H9 (cell line): ENCODE results near the gene LETM1. TPM values are rescaled to one million over a fixed set of nuclear protein-coding genes. Genes with fewer than 3 reads are reported as not detected.

Experiments
- DNase-seq: peaks from one replicate; pipeline ENCODE4 v3.0.0-alpha.2; 2017
- H2AFZ ChIP-seq: one replicate; pipeline ENCODE4 v1.6.1; 2013; ENCODE audit warnings: mild to moderate bottlenecking, low read length, control low read depth, moderate library complexity
- H2AK5ac ChIP-seq: 2 replicates; pipeline ENCODE4 v1.6.1; 2013; ENCODE audit warnings: low read length, control low read depth, mixed read lengths; ENCODE audit not compliant: insufficient read length
- H2BK120ac ChIP-seq: one replicate; pipeline ENCODE4 v1.6.1; 2013; ENCODE audit warnings: low read depth, mild to moderate bottlenecking, low read length, control low read depth, inconsistent platforms; ENCODE audit not compliant: poor library complexity, severe bottlenecking
- H2BK12ac ChIP-seq: 2 replicates; pipeline ENCODE4 v1.6.1; 2013; ENCODE audit warnings: low read length, control low read depth, mixed read lengths, low read depth; ENCODE audit not compliant: insufficient read length
- H2BK15ac ChIP-seq: 2 replicates; pipeline ENCODE4 v1.6.1; 2013; ENCODE audit warnings: low read depth, low read length, control low read depth
- H2BK20ac ChIP-seq: one replicate; pipeline ENCODE4 v1.6.1; 2013; ENCODE audit warnings: low read depth, mild to moderate bottlenecking, low read length, control low read depth, inconsistent platforms; ENCODE audit not compliant: poor library complexity, severe bottlenecking
- H2BK5ac ChIP-seq: 2 replicates; pipeline ENCODE4 v1.6.1; 2013; ENCODE audit warnings: low read length, control low read depth, mixed read lengths; ENCODE audit not compliant: insufficient read length
- H3K14ac ChIP-seq: 2 replicates; pipeline ENCODE4 v1.6.1; 2013; ENCODE audit warnings: low read length, control low read depth; ENCODE audit not compliant: insufficient read depth
- H3K18ac ChIP-seq: 2 replicates; pipeline ENCODE4 v1.6.1; 2013; ENCODE audit warnings: low read depth, mild to moderate bottlenecking, mixed read lengths, low read length, control low read depth; ENCODE audit not compliant: insufficient read length
- H3K23ac ChIP-seq: 2 replicates; pipeline ENCODE4 v1.6.1; 2013; ENCODE audit warnings: low read length, control low read depth, mixed read lengths, low read depth; ENCODE audit not compliant: insufficient read length
- H3K23me2 ChIP-seq: 2 replicates; pipeline ENCODE4 v1.6.1; 2013; ENCODE audit warnings: low read depth, mild to moderate bottlenecking, mixed read lengths, low read length, control low read depth; ENCODE audit not compliant: insufficient read length, poor library complexity, severe bottlenecking
- H3K27ac ChIP-seq: 2 replicates; pipeline ENCODE4 v1.5.1; 2013; ENCODE audit warnings: low read length, control low read depth, mixed read lengths, low read depth; ENCODE audit not compliant: insufficient read length
- H3K27me3 ChIP-seq: 2 replicates; pipeline ENCODE4 v1.6.1; 2013; ENCODE audit warnings: low read length, control low read depth, inconsistent platforms; ENCODE audit not compliant: insufficient read depth
- H3K4ac ChIP-seq: 2 replicates; pipeline ENCODE4 v1.6.1; 2013; ENCODE audit warnings: low read depth, mild to moderate bottlenecking, control low read depth, inconsistent platforms, low read length, moderate library complexity
- H3K4me1 ChIP-seq: 2 replicates; pipeline ENCODE4 v1.6.1; 2013; ENCODE audit warnings: low read length, control low read depth, inconsistent platforms; ENCODE audit not compliant: insufficient read depth
- H3K4me2 ChIP-seq: 2 replicates; pipeline ENCODE4 v1.6.1; 2013; ENCODE audit warnings: low read length, control low read depth, mixed read lengths; ENCODE audit not compliant: insufficient read length, insufficient read depth
- H3K56ac ChIP-seq: 2 replicates; pipeline ENCODE4 v1.6.1; 2013; ENCODE audit warnings: low read depth, mild to moderate bottlenecking, mixed read lengths, low read length, control low read depth; ENCODE audit not compliant: insufficient read length
- H3K79me1 ChIP-seq: 2 replicates; pipeline ENCODE4 v1.6.1; 2013; ENCODE audit warnings: low read depth, mild to moderate bottlenecking, moderate library complexity, low read length, control low read depth, inconsistent platforms; ENCODE audit not compliant: insufficient read depth, poor library complexity, severe bottlenecking
- H3K79me2 ChIP-seq: 2 replicates; pipeline ENCODE4 v1.6.1; 2013; ENCODE audit warnings: low read length, control low read depth, inconsistent platforms; ENCODE audit not compliant: insufficient read depth
- H3K9ac ChIP-seq: 2 replicates; pipeline ENCODE4 v1.6.1; 2013; ENCODE audit warnings: low read length, control low read depth, mixed read lengths; ENCODE audit not compliant: insufficient read length; ENCODE audit errors: extremely low read depth
- H3K9me3 ChIP-seq: one replicate; pipeline ENCODE4 v1.6.1; 2013; ENCODE audit warnings: low read depth, low read length, inconsistent platforms; ENCODE audit not compliant: control insufficient read depth
- H3T11ph ChIP-seq: one replicate; pipeline ENCODE4 v1.6.1; 2013; ENCODE audit warnings: mild to moderate bottlenecking, low read length, control low read depth, inconsistent platforms
- H4K20me1 ChIP-seq: one replicate; pipeline ENCODE4 v1.6.1; 2013; ENCODE audit not compliant: control insufficient read depth, insufficient read length, insufficient read depth
- H4K5ac ChIP-seq: 2 replicates; pipeline ENCODE4 v1.6.1; 2013; ENCODE audit warnings: low read depth, mild to moderate bottlenecking, mixed read lengths, low read length, control low read depth; ENCODE audit not compliant: insufficient read length
- H4K8ac ChIP-seq: replicated peaks from 2 replicates; pipeline ENCODE4 v1.6.1; 2013; ENCODE audit warnings: low read length, control low read depth, mixed read lengths, low read depth; ENCODE audit not compliant: insufficient read length
- H4K91ac ChIP-seq: 2 replicates; pipeline ENCODE4 v1.6.1; 2013; ENCODE audit warnings: low read depth, mild to moderate bottlenecking, moderate library complexity, mixed read lengths, low read length, control low read depth; ENCODE audit not compliant: insufficient read length
- H3K27ac Mint-ChIP-seq, 3 experiments: 2 replicates in 2 of 3; 3 replicates in 1 of 3; pipeline ENCODE4 v1.8.0; 2020 to 2021; ENCODE audit warnings: mixed read lengths in 3 of 3, mild to moderate bottlenecking in 1 of 3, moderate library complexity in 1 of 3
- H3K27me3 Mint-ChIP-seq: 2 replicates; pipeline ENCODE4 v1.8.0; 2021; ENCODE audit warnings: low read depth, mild to moderate bottlenecking, moderate library complexity, mixed read lengths
- H3K36me3 Mint-ChIP-seq, 3 experiments: 2 replicates in 2 of 3; 3 replicates in 1 of 3; pipeline ENCODE4 v1.8.0; 2020 to 2021; ENCODE audit warnings: low read depth in 3 of 3, mixed read lengths in 3 of 3; ENCODE audit not compliant: insufficient read depth in 1 of 3
- H3K4me1 Mint-ChIP-seq, 2 experiments: 2 replicates each; pipeline ENCODE4 v1.8.0; 2020; ENCODE audit warnings: mixed read lengths in 2 of 2
- H3K4me3 Mint-ChIP-seq, 2 experiments: 2 replicates in 1 of 2; 3 replicates in 1 of 2; pipeline ENCODE4 v1.8.0; 2020 to 2021; ENCODE audit warnings: mild to moderate bottlenecking in 2 of 2, mixed read lengths in 2 of 2, moderate library complexity in 1 of 2
- H3K9me3 Mint-ChIP-seq, 2 experiments: 2 replicates in 1 of 2; 3 replicates in 1 of 2; pipeline ENCODE4 v1.8.0; 2020; ENCODE audit warnings: mild to moderate bottlenecking in 2 of 2, mixed read lengths in 2 of 2, moderate library complexity in 1 of 2
- CTCF ChIP-seq: fragments of 200-600 bp; sonication (generic); conservative IDR thresholded peaks from 3 replicates; pipeline ENCODE4 v1.8.0; 2021; ENCODE audit warnings: antibody characterized with exemption, mild to moderate bottlenecking
- WGBS: extraction: QIAGEN DNeasy Blood & Tissue Kit; methylation state at CpG from one replicate; pipeline ENCODE4 v1.1.7; 2013; ENCODE audit warnings: missing lambda C conversion rate, low lambda C conversion rate, mixed read lengths; ENCODE audit not compliant: insufficient read length; ENCODE audit errors: extremely low coverage; 5-methylcytosine and 5-hydroxymethylcytosine counted together
- total RNA-seq: library from RNA; stranded (reverse); gene quantifications from 2 replicates; pipeline ENCODE4 v1.2.1, GENCODE V29; 2021

Gene LETM1
- total RNA-seq, 1 experiment from 2014 or later: 43.4 TPM

GRCh38 chr4:1770245-1770644 is 85.7 kb downstream of the LETM1 start:
- Histone ChIP-seq H2BK15ac (no peak overlapping the region), H3K56ac (no peak overlapping the region), H2AFZ (no peak overlapping the region), H4K8ac (no peak overlapping the region), H2AK5ac (no peak overlapping the region), H3K9me3 (no peaks in the 10 kb centered on the region), H3K4ac (no peak overlapping the region), H2BK5ac (no peak overlapping the region), H3K27ac (no peak overlapping the region), H3K4me1 (no peaks in the 10 kb centered on the region; the same call in 1 of the 2 replicates), H3K23me2 (peaks cover 3% of the 10 kb centered on the region), H2BK20ac (no peak overlapping the region), H4K20me1 (no peaks in the 10 kb centered on the region), H4K5ac (no peak overlapping the region), H3K23ac (no peak overlapping the region), H3K4me2 (no peak overlapping the region), H3K9ac (no peak overlapping the region), H3K79me1 (no peaks in the 10 kb centered on the region), H4K91ac (no peak overlapping the region), H2BK120ac (no peak overlapping the region), H3K79me2 (no peaks in the 10 kb centered on the region), H3K18ac (no peak overlapping the region), H3T11ph (no peak overlapping the region), H3K27me3 (no peaks in the 10 kb centered on the region), H2BK12ac (no peak overlapping the region), H3K14ac (no peak overlapping the region)
- TF ChIP-seq CTCF: no peak
- DNase-seq: no peak
- WGBS: no CpG with 5 or more reads among the region's 33 CpGs
- Mint-ChIP-seq H3K27me3 (peaks cover 11% of the 10 kb centered on the region), H3K9me3 (no peaks in the 10 kb centered on the region), H3K36me3 (no peaks in the 10 kb centered on the region), H3K4me3 (no peak overlapping the region), H3K4me1 (peaks cover 15 to 30% of the 10 kb centered on the region in 2 experiments), H3K27ac (no peak overlapping the region)
